ENCODE measurements around the gene KRTAP1-1. TPM values are rescaled to one million over a fixed set of nuclear protein-coding genes. Genes with fewer than 3 reads are reported as not detected.
A peak's percentile ranks its signal among the peaks of the same experiment; 100 is the strongest.
"Not testable (repeated sequence)": the region's sequence is repeated elsewhere in the genome, so short reads cannot be mapped to it uniquely, and the experiment has no call there.

Gene KRTAP1-1, protein sequence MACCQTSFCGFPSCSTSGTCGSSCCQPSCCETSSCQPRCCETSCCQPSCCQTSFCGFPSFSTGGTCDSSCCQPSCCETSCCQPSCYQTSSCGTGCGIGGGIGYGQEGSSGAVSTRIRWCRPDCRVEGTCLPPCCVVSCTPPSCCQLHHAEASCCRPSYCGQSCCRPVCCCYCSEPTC
- 2.2 and 2.4 TPM in 2 replicates for total RNA-seq

DNA sequence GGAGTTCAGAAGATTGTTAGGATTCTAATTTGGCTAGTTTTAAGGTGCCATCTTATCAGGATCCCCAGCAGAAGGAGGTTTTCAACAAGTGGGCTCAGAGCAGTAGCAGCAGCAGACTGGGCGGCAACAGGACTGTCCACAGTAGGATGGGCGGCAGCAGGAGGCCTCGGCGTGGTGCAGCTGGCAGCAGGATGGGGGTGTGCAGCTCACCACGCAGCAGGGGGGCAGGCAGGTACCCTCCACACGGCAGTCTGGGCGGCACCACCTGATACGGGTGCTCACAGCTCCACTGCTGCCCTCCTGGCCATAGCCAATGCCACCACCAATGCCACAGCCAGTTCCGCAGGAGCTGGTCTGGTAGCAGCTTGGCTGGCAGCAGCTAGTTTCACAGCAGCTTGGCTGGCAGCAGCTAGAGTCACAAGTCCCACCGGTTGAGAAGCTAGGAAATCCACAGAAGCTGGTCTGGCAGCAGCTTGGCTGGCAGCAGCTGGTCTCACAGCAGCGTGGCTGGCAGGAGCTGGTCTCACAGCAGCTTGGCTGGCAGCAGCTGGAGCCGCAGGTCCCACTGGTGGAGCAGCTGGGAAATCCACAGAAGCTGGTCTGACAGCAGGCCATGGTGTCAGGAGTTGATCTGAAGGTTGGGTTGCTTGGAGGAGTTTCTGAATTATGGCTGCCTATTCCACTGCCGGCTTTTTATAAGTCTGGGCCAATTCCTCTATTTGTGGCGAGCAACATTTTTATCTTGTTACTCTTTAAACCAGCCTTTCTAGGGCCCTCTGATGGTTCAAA is at the start of gene KRTAP1-1:
TSS of gene KRTAP1-1 (minus strand) at position 668 of the 789 bp plus-strand sequence. CDS start at position 615, 53 bp downstream.
- not testable (repeated sequence) for H3K27me3 ChIP-seq (ENCODE audit: insufficient read depth, low read length); H3K9me3 ChIP-seq (ENCODE audit: low read depth, low read length); H4K20me1 ChIP-seq (ENCODE audit: insufficient read depth, low read length); H3K79me2 ChIP-seq (ENCODE audit: insufficient read depth, low read length); H3K36me3 ChIP-seq (ENCODE audit: insufficient read depth, low read length)
- peaks cover 42% of the 10 kb centered on the region for H3K4me1 ChIP-seq (ENCODE audit: insufficient read depth, low read length)
- H2AFZ ChIP-seq (ENCODE audit: low read length) = peak within 1 kb of the TSS; percentile 35
- peak within 1 kb of the TSS; percentile 38 for H3K4me2 ChIP-seq (ENCODE audit: insufficient read depth, low read length)
- H3K27ac ChIP-seq (ENCODE audit: low read depth, low read length) = peak within 1 kb of the TSS; percentile 70
- H3K4me3 ChIP-seq (ENCODE audit: insufficient read depth, low read length) = peak within 1 kb of the TSS; percentile 54
- peak; percentile 89 for DNase-seq (ENCODE audit: insufficient read length, low spot score, missing footprints)

GRCh38 chr17:41088760-41089352 is 47.6 kb upstream of the KRTAP1-1 start:
- not testable (repeated sequence) for H3K4me3 ChIP-seq (ENCODE audit: insufficient read depth, low read length); H3K4me1 ChIP-seq (ENCODE audit: insufficient read depth, low read length); H4K20me1 ChIP-seq (ENCODE audit: insufficient read depth, low read length); H3K27me3 ChIP-seq (ENCODE audit: insufficient read depth, low read length); DNase-seq (ENCODE audit: insufficient read length, low spot score, missing footprints); H3K4me2 ChIP-seq (ENCODE audit: insufficient read depth, low read length); H3K27ac ChIP-seq (ENCODE audit: low read depth, low read length); H3K9me3 ChIP-seq (ENCODE audit: low read depth, low read length); H2AFZ ChIP-seq (ENCODE audit: low read length); H3K79me2 ChIP-seq (ENCODE audit: insufficient read depth, low read length); H3K36me3 ChIP-seq (ENCODE audit: insufficient read depth, low read length)

DNA sequence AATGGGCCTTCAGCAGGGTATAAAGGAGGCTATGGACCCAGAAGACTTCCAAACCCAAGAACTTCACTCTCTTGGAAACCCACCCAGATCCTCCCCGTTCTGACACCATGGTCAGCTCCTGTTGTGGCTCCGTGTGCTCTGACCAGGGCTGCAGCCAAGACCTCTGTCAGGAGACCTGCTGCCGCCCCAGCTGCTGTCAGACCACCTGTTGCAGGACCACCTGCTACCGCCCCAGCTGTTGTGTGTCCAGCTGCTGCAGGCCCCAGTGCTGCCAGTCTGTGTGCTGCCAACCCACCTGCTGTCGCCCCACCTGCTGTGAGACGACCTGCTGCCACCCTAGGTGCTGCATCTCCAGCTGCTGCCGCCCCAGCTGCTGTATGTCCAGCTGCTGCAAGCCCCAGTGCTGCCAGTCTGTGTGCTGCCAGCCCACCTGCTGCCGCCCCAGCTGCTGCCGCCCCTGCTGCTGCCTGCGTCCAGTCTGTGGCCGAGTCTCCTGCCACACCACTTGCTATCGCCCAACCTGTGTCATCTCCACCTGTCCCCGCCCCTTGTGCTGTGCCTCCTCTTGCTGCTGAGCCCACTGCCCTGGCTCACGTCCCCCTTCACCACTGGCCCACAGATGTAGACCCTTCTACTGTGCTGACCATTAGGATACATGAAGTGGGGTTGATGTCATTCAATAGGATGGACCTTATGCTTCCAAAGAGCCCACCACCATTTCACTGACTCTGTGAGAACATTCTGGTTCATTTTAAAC is 43.0 kb upstream of the KRTAP1-1 start, which contains the start of gene KRTAP4-7:
TSS of gene KRTAP4-7 (plus strand) at position 51 of the 757 bp plus-strand sequence. CDS start at position 108, 57 bp downstream.
- not testable (repeated sequence) for H3K27me3 ChIP-seq (ENCODE audit: insufficient read depth, low read length); H3K36me3 ChIP-seq (ENCODE audit: insufficient read depth, low read length); H2AFZ ChIP-seq (ENCODE audit: low read length); H3K9me3 ChIP-seq (ENCODE audit: low read depth, low read length); H4K20me1 ChIP-seq (ENCODE audit: insufficient read depth, low read length); H3K4me3 ChIP-seq (ENCODE audit: insufficient read depth, low read length); H3K79me2 ChIP-seq (ENCODE audit: insufficient read depth, low read length); DNase-seq (ENCODE audit: insufficient read length, low spot score, missing footprints)
- Histone ChIP-seq H3K4me1 (ENCODE audit: insufficient read depth, low read length) (peaks cover 11% of the 10 kb centered on the region), H3K27ac (ENCODE audit: low read depth, low read length) (peak within 1 kb of the TSS; percentile 23), H3K4me2 (ENCODE audit: insufficient read depth, low read length) (peak within 1 kb of the TSS; percentile 32)

DNA sequence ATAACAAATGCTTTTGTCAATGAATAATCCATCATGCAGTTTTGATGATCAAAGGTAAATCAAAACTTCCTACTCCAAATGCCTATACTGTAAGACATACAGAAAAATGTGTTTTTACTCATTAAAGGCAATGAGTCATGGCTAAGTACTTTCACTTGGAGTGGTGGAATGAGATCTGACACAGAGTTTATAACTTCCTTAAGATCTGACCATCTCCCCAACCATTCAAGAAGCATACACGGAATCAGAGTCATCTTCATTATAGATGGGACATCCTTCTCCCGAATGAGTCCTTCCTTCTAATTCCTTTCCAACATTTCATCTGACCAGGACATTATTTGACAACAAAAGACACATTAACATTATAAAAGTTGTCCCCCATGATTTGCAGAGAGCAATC is 42.2 kb upstream of the KRTAP1-1 start:
- H3K9me3 ChIP-seq (ENCODE audit: low read depth, low read length); H3K4me3 ChIP-seq (ENCODE audit: insufficient read depth, low read length); H2AFZ ChIP-seq (ENCODE audit: low read length); H4K20me1 ChIP-seq (ENCODE audit: insufficient read depth, low read length); DNase-seq (ENCODE audit: insufficient read length, low spot score, missing footprints); H3K27me3 ChIP-seq (ENCODE audit: insufficient read depth, low read length); H3K36me3 ChIP-seq (ENCODE audit: insufficient read depth, low read length); H3K79me2 ChIP-seq (ENCODE audit: insufficient read depth, low read length): not testable (repeated sequence)
- Histone ChIP-seq H3K27ac (ENCODE audit: low read depth, low read length) (peak overlapping the region; percentile 23), H3K4me2 (ENCODE audit: insufficient read depth, low read length) (peak overlapping the region; percentile 32), H3K4me1 (ENCODE audit: insufficient read depth, low read length) (peaks cover 11% of the 10 kb centered on the region)

DNA sequence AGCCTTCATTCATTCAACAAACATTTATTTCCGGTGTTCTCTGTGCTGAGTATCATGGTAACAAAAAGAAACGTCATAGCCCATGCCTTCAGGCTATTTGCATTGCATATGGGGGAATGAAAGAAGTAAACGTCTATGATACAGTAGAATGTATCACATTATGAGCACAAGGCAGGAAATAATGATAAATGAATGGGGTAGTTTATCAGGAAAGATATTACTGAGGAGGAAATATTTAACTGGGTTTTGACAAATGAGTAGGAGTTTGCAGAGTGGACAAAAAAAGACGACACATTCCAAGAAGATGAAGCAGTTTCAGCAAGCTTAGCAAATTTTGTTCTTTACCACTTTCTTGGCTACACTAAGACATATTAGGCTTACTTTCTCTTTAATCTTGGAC is 41.4 kb upstream of the KRTAP1-1 start:
- no peaks in the 10 kb centered on the region for H4K20me1 ChIP-seq (ENCODE audit: insufficient read depth, low read length)
- H3K9me3 ChIP-seq (ENCODE audit: low read depth, low read length) = no peaks in the 10 kb centered on the region
- peak overlapping the region; percentile 3 for H3K27ac ChIP-seq (ENCODE audit: low read depth, low read length)
- H2AFZ ChIP-seq (ENCODE audit: low read length) = no peak overlapping the region
- H3K36me3 ChIP-seq (ENCODE audit: insufficient read depth, low read length) = no peaks in the 10 kb centered on the region
- DNase-seq (ENCODE audit: insufficient read length, low spot score, missing footprints) = no peak
- TF ChIP-seq, protein P1, sequence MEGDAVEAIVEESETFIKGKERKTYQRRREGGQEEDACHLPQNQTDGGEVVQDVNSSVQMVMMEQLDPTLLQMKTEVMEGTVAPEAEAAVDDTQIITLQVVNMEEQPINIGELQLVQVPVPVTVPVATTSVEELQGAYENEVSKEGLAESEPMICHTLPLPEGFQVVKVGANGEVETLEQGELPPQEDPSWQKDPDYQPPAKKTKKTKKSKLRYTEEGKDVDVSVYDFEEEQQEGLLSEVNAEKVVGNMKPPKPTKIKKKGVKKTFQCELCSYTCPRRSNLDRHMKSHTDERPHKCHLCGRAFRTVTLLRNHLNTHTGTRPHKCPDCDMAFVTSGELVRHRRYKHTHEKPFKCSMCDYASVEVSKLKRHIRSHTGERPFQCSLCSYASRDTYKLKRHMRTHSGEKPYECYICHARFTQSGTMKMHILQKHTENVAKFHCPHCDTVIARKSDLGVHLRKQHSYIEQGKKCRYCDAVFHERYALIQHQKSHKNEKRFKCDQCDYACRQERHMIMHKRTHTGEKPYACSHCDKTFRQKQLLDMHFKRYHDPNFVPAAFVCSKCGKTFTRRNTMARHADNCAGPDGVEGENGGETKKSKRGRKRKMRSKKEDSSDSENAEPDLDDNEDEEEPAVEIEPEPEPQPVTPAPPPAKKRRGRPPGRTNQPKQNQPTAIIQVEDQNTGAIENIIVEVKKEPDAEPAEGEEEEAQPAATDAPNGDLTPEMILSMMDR (IDR thresholded peaks at IDR 0.05; ENCODE audit: extremely low read depth, low read depth, low read length) = no peak
- no peaks in the 10 kb centered on the region for H3K79me2 ChIP-seq (ENCODE audit: insufficient read depth, low read length)
- no peaks in the 10 kb centered on the region for H3K27me3 ChIP-seq (ENCODE audit: insufficient read depth, low read length)
- no peak overlapping the region for H3K4me3 ChIP-seq (ENCODE audit: insufficient read depth, low read length)
- H3K4me1 ChIP-seq (ENCODE audit: insufficient read depth, low read length) = peaks cover 11% of the 10 kb centered on the region
- no peak overlapping the region for H3K4me2 ChIP-seq (ENCODE audit: insufficient read depth, low read length)

Data from osteoblast (primary cell).